Measurements from ENCODE around the gene EIF2S2.
A peak's percentile ranks its signal among the peaks of the same experiment; 100 is the strongest.
"Not testable (repeated sequence)": the region's sequence is repeated elsewhere in the genome, so short reads cannot be mapped to it uniquely, and the experiment has no call there.

The EIF2S2 gene

GRCh38 chr20:34111702-34112599 is at the start of gene EIF2S2:
Gene EIF2S2, minus strand, starts transcription at chr20:34112243. Its CDS starts 133 bp downstream, at chr20:34112110.
- DNase-seq, result peak; percentile 98

GRCh38 chr20:34157697-34158096 is 45.7 kb upstream of the EIF2S2 start:
- not testable (repeated sequence) for DNase-seq

- DNase-seq, result no peak
Measured at GRCh38 chr20:34155836-34156235, 43.8 kb upstream of the EIF2S2 start.

- not testable (repeated sequence) for DNase-seq
Measured at GRCh38 chr20:34153169-34153568, 41.1 kb upstream of the EIF2S2 start.

- DNase-seq, result not testable (repeated sequence)
Measured at GRCh38 chr20:34152073-34152472, 40.0 kb upstream of the EIF2S2 start.

- no peak for DNase-seq
Measured at GRCh38 chr20:34150306-34151000, 38.4 kb upstream of the EIF2S2 start.

GRCh38 chr20:34145280-34145819 is 33.3 kb upstream of the EIF2S2 start:
- no peak for DNase-seq

GRCh38 chr20:34143951-34144350 is 31.9 kb upstream of the EIF2S2 start:
- DNase-seq, result no peak

GRCh38 chr20:34142121-34142520 is 30.1 kb upstream of the EIF2S2 start:
- DNase-seq, result no peak

GRCh38 chr20:34141293-34141692 is 29.2 kb upstream of the EIF2S2 start:
- DNase-seq, result no peak

GRCh38 chr20:34135525-34136275 is 23.7 kb upstream of the EIF2S2 start:
- DNase-seq, result not testable (repeated sequence)

GRCh38 chr20:34133365-34133860 is 21.4 kb upstream of the EIF2S2 start:
- DNase-seq, result not testable (repeated sequence)

GRCh38 chr20:34132943-34133342 is 20.9 kb upstream of the EIF2S2 start:
- not testable (repeated sequence) for DNase-seq

- DNase-seq, result not testable (repeated sequence)
Measured at GRCh38 chr20:34132491-34132890, 20.4 kb upstream of the EIF2S2 start.

GRCh38 chr20:34131491-34131890 is 19.4 kb upstream of the EIF2S2 start:
- DNase-seq, result no peak

GRCh38 chr20:34129518-34130162 is 17.6 kb upstream of the EIF2S2 start:
- DNase-seq, result peak; percentile 25

GRCh38 chr20:34127792-34128191 is 15.7 kb upstream of the EIF2S2 start:
- no peak for DNase-seq

- DNase-seq, result no peak
Measured at GRCh38 chr20:34124469-34125249, 12.6 kb upstream of the EIF2S2 start.

- DNase-seq, result no peak
Measured at GRCh38 chr20:34123309-34123708, 11.3 kb upstream of the EIF2S2 start.

GRCh38 chr20:34122274-34122980 is 10.4 kb upstream of the EIF2S2 start:
- DNase-seq, result no peak

GRCh38 chr20:34120213-34120612 is 8.2 kb upstream of the EIF2S2 start:
- DNase-seq, result no peak

All from CD4-positive, alpha-beta T cell treated with Interferon gamma for 1 hour (primary cell).